Central memory CD4-positive, alpha-beta T cell (primary cell): ENCODE measurements around the gene PNPLA2.

Source experiments
- DNase-seq: peaks from one replicate; pipeline ENCODE4 v3.0.0; 2022
- total RNA-seq, 3 experiments: gene quantifications; one replicate each; lab custom pipeline; 2026; lab: John Stamatoyannopoulos, UW

Gene PNPLA2
- total RNA-seq, result 21.2 to 192 (median 73.9) reads per million in 3 experiments

DNA sequence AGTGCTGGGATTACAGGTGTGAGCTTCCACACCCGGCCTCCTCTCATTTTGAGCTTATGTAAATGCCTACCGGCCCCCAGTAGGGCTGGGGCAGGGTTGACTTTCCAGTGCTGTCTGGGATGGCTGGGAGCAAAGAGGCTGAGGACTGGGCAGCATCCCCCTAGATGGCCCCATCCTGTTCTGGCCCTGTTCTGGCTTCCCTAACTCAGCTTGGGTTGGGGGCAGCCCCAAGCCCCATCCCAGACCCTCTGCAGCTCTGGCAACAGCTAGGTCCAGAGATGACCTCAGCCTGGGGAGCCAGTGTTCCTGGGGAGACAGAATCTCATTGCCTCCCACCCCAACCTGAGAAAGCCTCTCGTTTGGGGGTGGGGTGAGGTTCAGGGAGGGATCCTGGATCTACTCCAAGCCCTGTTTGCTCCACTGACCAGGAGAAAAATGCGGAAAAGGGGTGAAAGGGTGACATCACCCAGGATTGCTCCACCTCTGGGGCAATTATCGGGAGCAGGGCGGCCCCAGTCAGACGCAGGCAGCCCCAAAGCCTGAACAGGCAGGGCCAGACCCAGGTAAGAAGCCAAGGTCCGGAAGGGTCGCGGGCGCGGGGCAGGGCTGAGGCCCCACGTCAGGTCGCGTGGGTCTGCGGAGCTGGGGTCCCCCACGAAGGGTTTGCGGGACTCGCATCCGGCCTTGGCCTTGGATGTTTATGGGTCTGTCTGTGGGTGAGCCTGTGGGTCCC is at the start of gene PNPLA2:
TSS of gene PNPLA2 (plus strand) at position 519 of the 733 bp plus-strand sequence. CDS start 805 bp downstream, outside the sequence.
- DNase-seq, result no peak

- no peak for DNase-seq
Measured at GRCh38 chr11:769887-770641, 48.6 kb upstream of the PNPLA2 start.

DNA sequence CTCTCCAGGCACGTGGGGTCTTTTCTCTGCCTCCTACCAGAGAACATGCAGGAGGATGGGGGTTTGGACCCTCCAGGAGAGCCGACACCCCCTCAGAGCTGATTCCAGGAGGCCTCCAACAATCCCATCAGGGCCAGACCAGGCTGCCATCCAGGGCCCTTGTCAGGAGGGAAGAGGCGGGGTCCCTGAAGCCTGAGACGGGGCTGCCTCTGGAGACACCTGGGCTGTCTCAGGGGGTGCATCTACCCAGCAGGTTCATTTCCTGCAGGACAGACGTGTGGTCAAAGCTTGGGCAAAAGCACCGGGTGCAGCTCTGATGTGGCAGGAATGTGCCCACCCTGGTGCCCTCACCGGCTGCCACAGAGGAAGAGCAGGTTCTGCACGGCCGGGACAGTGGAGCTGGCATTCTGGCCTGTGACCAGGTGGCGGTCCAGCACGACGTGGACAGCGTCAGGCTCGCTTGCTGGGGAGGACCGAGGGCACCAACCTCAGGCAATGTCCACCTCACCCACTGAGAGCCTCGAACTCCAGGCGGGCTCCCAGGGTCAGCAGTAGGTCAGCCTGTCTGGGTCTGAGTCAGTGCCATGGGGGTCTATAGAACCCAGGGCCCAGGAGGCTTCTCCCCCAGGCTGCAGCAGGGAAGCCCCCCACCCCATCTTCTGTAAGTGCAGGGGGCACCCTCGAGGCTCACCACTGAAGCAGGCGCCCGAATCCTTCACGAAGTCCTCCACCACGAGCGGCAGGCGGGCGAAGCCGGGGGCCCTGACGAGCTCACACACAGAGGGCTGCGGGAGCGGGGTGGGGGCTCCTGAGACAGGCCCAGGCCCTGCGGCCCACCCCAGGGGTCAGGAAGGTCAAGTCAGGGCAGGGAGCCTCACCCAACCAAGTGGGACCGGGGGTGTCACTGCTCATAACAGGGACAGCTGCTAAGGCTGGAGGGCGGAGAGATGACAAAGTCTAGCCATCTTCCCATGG is 47.8 kb upstream of the PNPLA2 start:
- DNase-seq, result no peak

- DNase-seq, result no peak
Measured at GRCh38 chr11:771617-772204, 47.0 kb upstream of the PNPLA2 start.

DNA sequence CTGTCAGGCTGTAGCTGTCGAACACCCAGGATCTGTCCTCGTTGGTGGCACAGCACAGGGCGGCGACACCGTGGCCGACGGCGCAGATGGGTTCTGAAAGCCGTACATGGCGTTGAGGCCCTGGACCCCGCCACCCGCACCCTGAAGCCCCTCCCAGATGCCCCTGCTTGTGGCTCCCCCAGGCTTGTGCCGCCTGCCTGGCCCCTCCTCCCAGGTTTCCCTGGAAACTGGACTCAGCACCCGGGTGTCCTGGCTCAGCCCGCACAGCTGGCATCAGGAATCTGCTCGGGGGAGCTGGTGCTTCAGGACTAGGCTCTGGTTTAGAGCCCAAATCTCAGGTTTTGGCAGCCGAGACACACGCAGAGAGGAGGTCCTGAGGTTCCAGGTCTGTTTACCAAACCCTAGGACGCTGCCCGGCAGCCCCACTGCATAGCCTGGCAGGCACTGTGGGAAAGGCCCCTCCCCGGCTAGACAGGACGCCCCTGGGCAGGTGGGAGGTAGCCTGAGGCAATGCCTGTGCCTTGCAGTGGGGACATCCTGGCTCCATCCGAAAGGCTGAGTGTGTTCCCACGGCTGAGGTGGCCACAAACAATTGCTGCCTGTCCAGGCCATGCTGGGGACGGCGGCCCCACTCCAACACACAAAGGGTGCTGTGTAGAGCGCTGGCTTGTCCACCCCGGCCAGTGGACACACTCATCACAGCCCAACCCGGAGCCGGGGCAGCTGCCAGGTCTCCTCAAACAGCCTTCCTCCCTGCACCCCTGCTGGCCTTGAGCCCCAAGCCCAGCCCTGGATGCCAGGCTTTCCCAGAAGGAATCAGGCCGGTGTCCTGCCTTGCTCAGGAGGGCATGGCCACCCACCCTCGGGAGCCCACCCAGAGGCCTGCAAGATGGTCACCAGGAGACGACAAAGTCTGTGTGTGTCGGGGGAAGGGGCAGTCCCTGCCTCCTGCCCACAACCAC is 46.0 kb upstream of the PNPLA2 start:
- no peak for DNase-seq

DNA sequence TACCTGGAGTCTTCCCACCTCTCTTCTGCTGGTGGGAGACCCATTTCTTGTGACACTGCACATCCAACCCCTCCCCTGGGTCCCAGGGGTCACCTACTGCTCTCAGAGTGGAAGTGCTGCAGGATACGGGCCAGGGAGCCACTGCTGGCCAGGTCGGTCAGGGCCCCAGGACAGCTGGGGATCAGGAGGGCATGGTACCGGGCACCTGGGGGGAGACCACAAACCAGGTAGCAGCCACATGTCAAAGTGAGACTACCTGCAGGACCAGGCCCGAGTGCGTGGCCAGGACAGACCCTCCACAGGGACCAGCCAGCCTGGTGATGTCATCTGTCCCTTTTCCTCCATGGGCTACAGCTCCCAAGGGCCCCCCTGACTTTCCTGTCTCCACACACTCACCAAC is 45.3 kb upstream of the PNPLA2 start:
- no peak for DNase-seq

- no peak for DNase-seq
Measured at GRCh38 chr11:773830-774229, 44.9 kb upstream of the PNPLA2 start.

GRCh38 chr11:774873-775592 is 43.7 kb upstream of the PNPLA2 start:
- DNase-seq, result no peak

DNA sequence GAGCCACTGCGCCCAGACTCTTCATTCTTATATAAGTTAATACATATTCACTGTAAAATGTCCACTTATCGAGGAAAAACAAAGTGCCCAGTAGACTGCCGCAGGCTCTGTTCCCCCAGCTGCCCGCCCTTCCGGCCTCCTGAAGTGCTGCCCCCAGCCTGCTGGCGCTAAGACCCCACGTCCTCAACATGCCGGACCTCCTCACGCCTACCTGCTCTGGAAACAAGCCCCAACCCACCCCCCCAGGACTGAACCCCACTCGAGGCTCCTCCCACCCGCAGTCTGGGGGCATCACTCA is 42.5 kb upstream of the PNPLA2 start:
- no peak for DNase-seq

GRCh38 chr11:776561-777287 is 42.0 kb upstream of the PNPLA2 start:
- no peak for DNase-seq

DNA sequence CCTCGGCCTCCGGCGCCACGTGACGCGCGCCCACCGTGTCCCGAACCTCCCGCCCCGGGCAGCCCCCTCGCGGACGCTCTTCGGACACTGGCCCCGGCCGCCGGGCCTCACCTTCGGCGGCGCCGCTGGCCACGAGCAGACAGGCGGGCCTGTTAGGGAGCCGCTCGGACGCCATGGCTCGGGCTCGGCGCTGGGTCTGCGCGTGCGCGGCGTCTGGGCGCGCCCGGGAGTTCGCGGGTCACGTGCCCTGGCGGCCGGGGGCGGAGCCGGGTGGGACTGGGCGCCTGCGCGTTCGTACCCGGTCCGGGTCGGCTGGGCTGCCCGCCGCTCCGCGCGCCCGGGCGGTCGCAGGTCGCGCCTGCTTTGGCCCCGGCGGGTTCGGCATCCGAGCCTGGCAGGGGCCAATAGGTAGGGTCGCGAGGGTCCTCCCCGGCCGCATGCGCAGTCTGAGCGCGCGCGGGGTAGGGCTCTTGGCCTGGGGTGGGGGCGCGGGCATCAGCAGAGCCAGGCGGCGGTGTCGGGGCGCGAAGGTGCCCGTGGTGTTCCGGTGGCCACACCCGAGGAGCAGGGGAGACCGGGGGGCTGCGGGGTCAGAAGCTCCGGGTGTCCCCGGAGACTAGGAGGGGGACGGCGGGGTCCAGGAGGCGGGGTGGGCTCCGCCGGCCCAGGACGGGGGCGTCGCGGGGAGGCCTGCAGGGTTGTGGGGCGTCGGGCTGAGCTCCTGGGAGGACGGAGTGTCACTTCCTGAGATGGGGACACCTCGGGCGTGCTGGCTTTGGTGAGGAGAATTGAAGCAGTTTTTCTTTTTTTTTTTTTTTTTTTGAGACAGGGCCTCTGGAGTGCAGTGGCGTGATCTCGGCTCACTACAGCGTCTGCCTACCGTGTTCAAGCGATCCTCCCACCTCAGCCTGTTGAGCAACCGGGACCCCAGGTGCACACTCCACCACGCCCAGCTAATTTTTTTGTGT is 41.1 kb upstream of the PNPLA2 start, which contains the start of gene GATD1:
TSS of gene GATD1 (minus strand) at position 200 of the 968 bp plus-strand sequence. CDS start at position 175, 25 bp downstream.
- peak; percentile 91 for DNase-seq

DNA sequence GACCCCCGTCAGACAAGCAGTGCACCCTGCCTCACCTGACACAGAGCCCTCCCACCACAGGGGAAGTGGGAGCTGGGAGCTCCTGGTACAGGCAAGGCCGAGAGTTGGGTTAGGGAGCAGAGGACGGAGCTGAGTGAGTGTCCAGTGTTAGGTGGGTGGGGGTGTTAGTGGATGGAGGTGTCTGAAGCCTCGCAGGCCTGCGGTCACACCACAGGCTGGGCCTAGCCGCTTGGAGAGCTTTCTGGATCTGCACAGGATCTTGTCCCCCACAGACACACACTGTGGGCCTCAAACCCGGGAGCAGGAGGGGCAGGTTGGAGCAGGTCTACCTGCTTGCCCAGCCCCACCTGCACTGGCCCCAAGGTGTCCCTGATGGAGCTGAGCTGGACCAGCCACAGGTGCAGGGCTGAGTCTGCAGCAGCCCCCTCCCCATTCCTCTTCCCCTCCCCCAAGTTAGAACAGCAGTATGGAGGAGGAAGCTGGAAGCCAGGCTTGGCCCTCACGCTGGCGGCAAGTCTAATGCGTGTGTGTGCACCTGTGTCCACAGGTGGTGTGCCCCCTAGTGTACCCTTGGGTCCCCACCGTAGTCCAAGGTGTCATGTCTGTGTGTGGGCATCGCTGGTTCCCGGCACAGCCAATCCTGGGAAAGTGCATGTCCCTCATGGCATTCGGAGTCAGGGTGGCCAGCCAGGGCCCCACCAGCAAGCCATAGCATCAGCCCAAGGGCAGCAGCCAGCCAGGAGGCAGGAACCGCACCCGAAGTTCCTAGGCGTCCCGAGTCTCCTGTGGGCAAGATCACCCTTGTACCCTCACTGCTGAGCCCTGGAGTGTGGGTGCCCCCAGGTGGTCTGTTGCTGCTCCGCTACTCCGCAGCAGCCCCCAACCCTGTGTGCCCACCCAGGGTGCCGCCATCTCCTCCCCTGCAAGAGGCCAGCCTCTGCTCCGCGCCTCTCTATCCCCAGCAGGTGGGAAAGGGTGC is 39.4 kb upstream of the PNPLA2 start:
- no peak for DNase-seq

DNA sequence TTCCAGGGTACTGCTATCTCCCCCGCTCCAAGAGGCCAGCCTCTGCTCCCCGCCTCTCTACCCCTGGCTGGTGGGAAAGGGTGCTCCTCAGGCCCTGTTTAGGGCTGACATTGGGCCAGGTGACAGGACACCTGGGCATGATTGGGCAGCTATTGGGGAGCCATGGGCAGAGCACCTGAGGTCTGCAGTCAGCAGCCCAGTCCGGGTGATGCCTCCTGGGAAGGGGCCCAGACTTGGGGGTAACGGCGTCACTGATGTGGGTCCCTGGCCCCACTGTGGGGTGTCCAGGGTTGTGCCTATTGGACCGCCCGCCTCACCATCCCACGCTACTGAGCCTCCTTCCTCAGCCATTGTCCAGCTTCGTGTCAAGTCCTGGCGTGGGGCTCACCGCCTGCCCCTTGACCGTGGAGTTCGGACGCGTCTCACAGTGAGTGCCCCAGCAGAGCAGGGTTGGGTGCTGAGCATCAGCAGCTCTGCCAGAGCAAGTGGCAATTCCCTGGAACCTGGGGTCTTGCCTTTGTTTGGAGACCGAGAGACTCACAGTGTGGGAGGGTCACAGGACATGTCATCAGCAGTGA is 38.7 kb upstream of the PNPLA2 start:
- DNase-seq, result no peak

DNA sequence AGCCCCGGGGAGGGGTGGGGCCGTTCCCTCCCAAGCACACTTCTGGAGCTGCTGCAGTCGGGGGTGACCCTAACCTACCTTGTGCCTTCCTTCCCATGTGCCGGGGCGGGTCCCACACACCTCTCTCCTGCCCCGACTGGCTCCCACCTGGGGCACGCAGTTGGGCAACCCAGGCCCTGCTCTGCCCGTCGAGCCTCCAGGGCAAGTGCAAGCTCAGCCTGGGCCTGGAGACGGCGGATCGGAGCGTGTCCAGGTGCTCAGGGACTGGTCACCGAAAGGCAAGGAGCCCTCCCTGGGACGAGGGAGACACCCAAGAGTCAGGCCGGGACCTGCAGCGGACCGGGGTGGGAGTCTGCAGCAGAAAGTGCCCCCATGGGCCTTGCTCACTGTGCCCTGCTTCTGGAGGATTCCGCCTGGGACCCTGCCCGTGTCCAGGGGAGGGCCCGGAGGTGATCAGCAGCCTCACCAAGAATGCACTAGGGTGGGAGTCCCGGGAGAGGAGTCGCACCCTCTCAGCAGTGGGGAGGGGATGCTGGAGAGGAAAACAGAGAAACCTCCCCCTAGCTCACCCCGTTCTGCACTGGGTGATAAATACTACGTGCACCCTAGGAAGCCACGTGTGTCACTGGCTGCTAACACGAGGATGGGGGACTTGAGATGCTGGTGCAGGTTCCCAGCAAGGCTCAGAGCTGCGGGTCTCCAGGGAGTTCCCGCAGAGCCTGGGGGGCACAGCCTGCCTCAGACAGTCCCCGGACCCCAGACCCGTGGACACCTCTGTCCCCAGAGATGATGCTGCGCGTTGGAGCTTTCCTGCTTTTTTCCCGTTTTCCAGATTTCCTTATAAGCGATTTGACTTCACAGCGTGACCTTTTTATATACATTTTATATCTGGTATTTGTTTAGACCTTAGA is 36.2 kb upstream of the PNPLA2 start:
- no peak for DNase-seq

GRCh38 chr11:783581-784015 is 35.1 kb upstream of the PNPLA2 start:
- no peak for DNase-seq
